Upper lobe of right lung (tissue), 1 donor: ENCODE data around the gene SYNE1. TPM values are rescaled to one million over a fixed set of nuclear protein-coding genes. Genes with fewer than 3 reads are reported as not detected.
"Not testable (repeated sequence)": the region's sequence is repeated elsewhere in the genome, so short reads cannot be mapped to it uniquely, and the experiment has no call there.

Experiments used
- ATAC-seq: fragments of 200-7000 bp; cut with Tn5 transposase; one replicate; pipeline ENCODE4 v1.9.1; 2020; ENCODE audit warnings: mild to moderate bottlenecking, moderate library complexity
- DNase-seq: peaks from one replicate; pipeline ENCODE4 v3.0.0-alpha.2; 2020
- H3K27ac ChIP-seq: fragments of 200-600 bp; one replicate; pipeline ENCODE4 v1.8.0; 2022
- H3K27me3 ChIP-seq: fragments of 200-600 bp; one replicate; pipeline ENCODE4 v1.8.0; 2022; ENCODE audit warnings: mild to moderate bottlenecking
- H3K36me3 ChIP-seq: fragments of 200-600 bp; one replicate; pipeline ENCODE4 v1.8.0; 2022
- H3K4me1 ChIP-seq: fragments of 200-600 bp; one replicate; pipeline ENCODE4 v1.8.0; 2022
- H3K4me3 ChIP-seq: fragments of 200-600 bp; one replicate; pipeline ENCODE4 v1.8.0; 2022; ENCODE audit warnings: mild to moderate bottlenecking
- H3K9me3 ChIP-seq: fragments of 200-600 bp; one replicate; pipeline ENCODE4 v1.8.0; 2022
- CTCF ChIP-seq: fragments of 200-600 bp; IDR thresholded peaks from one replicate; pipeline ENCODE4 v1.8.0; 2022; ENCODE audit warnings: antibody characterized with exemption
- intact Hi-C: fragments of 100-400 bp; cut with DNase I; formaldehyde crosslinking; loops from one replicate; pipeline ENCODE4 v1.11.0; 2022
- total RNA-seq: library from RNA; stranded (reverse); fragmentation: NEBNext Ultra II Directional; extraction: Animal tissue kit (Norgen Biotek cat#: 25700); gene quantifications from one replicate; pipeline ENCODE4 v1.2.1, GENCODE V29; 2021
- donor health status: DM: no; HTN: yes; CAD: no; lungs with severe emphysema.

The SYNE1 gene
- total RNA-seq, 1 donor from 2014 or later: 168 TPM

- no peaks in the 10 kb centered on the region for H3K9me3 ChIP-seq
- H3K27ac ChIP-seq: no peak overlapping the region
- ATAC-seq (no peak), DNase-seq (no peak)
- no peaks in the 10 kb centered on the region for H3K27me3 ChIP-seq
- no peaks in the 10 kb centered on the region for H3K4me1 ChIP-seq
- intact Hi-C loops: no loop called here
- H3K4me3 ChIP-seq: no peak overlapping the region
- TF ChIP-seq CTCF: no peak
- H3K36me3 ChIP-seq: no peaks in the 10 kb centered on the region
Observed at GRCh38 chr6:152503546-152503945, 133.6 kb downstream of the SYNE1 start.

- Histone ChIP-seq H3K36me3 (no peaks in the 10 kb centered on the region), H3K4me1 (no peaks in the 10 kb centered on the region), H3K4me3 (no peak overlapping the region), H3K27me3 (no peaks in the 10 kb centered on the region), H3K27ac (no peak overlapping the region), H3K9me3 (no peaks in the 10 kb centered on the region)
- DNase-seq (no peak), ATAC-seq (no peak)
- no peak for TF ChIP-seq CTCF
- intact Hi-C loops: no loop called here
Observed at GRCh38 chr6:152502421-152503188, 134.6 kb downstream of the SYNE1 start.

- DNase-seq (no peak), ATAC-seq (no peak)
- Histone ChIP-seq H3K27me3 (no peaks in the 10 kb centered on the region), H3K4me1 (no peaks in the 10 kb centered on the region), H3K4me3 (no peak overlapping the region), H3K36me3 (no peaks in the 10 kb centered on the region), H3K27ac (no peak overlapping the region), H3K9me3 (no peaks in the 10 kb centered on the region)
- TF ChIP-seq CTCF: no peak
- intact Hi-C loops: no loop called here
Observed at GRCh38 chr6:152499931-152500330, 137.2 kb downstream of the SYNE1 start.

GRCh38 chr6:152496731-152497130 is 140.4 kb downstream of the SYNE1 start:
- Histone ChIP-seq H3K4me1 (no peaks in the 10 kb centered on the region), H3K36me3 (no peaks in the 10 kb centered on the region), H3K27ac (no peak overlapping the region), H3K9me3 (no peaks in the 10 kb centered on the region), H3K4me3 (no peak overlapping the region), H3K27me3 (no peaks in the 10 kb centered on the region)
- intact Hi-C loops: no loop called here
- no peak for TF ChIP-seq CTCF
- DNase-seq (no peak), ATAC-seq (no peak)

- H3K27me3 ChIP-seq, H3K27ac ChIP-seq, DNase-seq, H3K9me3 ChIP-seq, H3K4me3 ChIP-seq, intact Hi-C loops, ATAC-seq, H3K36me3 ChIP-seq, H3K4me1 ChIP-seq: not testable (repeated sequence)
Observed at GRCh38 chr6:152495456-152495855, 141.7 kb downstream of the SYNE1 start.

GRCh38 chr6:152492281-152492680 is 144.9 kb downstream of the SYNE1 start:
- H3K36me3 ChIP-seq, H3K27ac ChIP-seq, H3K4me3 ChIP-seq, H3K9me3 ChIP-seq, H3K27me3 ChIP-seq, H3K4me1 ChIP-seq, ATAC-seq, intact Hi-C loops, DNase-seq: not testable (repeated sequence)

- H3K27me3 ChIP-seq, H3K27ac ChIP-seq, intact Hi-C loops, H3K9me3 ChIP-seq, H3K4me1 ChIP-seq, DNase-seq, H3K36me3 ChIP-seq, H3K4me3 ChIP-seq, ATAC-seq: not testable (repeated sequence)
Observed at GRCh38 chr6:152491501-152491900, 145.7 kb downstream of the SYNE1 start.

GRCh38 chr6:152490971-152491378 is 146.2 kb downstream of the SYNE1 start:
- DNase-seq, ATAC-seq, H3K4me1 ChIP-seq, H3K27me3 ChIP-seq, H3K4me3 ChIP-seq, intact Hi-C loops, H3K36me3 ChIP-seq, H3K27ac ChIP-seq, H3K9me3 ChIP-seq: not testable (repeated sequence)
